ENCODE results near the gene HEPN1. TPM values are rescaled to one million over a fixed set of nuclear protein-coding genes. Genes with fewer than 3 reads are reported as not detected.

Gene HEPN1
- total RNA-seq, 1 donor from 2014 or later, result not detected

GRCh38 chr11:124890151-124890550 lies 28.9 kb upstream of the HEPN1 start:
- Mint-ChIP-seq H3K27me3 (peaks cover 14% of the 10 kb centered on the region), H3K27ac (no peak overlapping the region), H3K4me1 (no peaks in the 10 kb centered on the region), H3K36me3 (ENCODE audit: low read depth) (no peaks in the 10 kb centered on the region), H3K4me3 (no peak overlapping the region), H3K9me3 (no peaks in the 10 kb centered on the region)
- ChIA-PET CTCF (no interaction called here), POLR2A (no interaction called here)
- intact Hi-C loops (cut with micrococcal nuclease), result no loop called here
- TF ChIP-seq, protein P1, sequence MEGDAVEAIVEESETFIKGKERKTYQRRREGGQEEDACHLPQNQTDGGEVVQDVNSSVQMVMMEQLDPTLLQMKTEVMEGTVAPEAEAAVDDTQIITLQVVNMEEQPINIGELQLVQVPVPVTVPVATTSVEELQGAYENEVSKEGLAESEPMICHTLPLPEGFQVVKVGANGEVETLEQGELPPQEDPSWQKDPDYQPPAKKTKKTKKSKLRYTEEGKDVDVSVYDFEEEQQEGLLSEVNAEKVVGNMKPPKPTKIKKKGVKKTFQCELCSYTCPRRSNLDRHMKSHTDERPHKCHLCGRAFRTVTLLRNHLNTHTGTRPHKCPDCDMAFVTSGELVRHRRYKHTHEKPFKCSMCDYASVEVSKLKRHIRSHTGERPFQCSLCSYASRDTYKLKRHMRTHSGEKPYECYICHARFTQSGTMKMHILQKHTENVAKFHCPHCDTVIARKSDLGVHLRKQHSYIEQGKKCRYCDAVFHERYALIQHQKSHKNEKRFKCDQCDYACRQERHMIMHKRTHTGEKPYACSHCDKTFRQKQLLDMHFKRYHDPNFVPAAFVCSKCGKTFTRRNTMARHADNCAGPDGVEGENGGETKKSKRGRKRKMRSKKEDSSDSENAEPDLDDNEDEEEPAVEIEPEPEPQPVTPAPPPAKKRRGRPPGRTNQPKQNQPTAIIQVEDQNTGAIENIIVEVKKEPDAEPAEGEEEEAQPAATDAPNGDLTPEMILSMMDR (IDR thresholded peaks at IDR 0.05), result no peak
- no peak for ATAC-seq (ENCODE audit: low read depth)
- DNase-seq, result no peak

- TF ChIP-seq, protein P1 (IDR thresholded peaks at IDR 0.05), result no peak
- ChIA-PET POLR2A (no interaction called here), CTCF (no interaction called here)
Measured at GRCh38 chr11:124890683-124891372, 28.2 kb upstream of the HEPN1 start.

DNA sequence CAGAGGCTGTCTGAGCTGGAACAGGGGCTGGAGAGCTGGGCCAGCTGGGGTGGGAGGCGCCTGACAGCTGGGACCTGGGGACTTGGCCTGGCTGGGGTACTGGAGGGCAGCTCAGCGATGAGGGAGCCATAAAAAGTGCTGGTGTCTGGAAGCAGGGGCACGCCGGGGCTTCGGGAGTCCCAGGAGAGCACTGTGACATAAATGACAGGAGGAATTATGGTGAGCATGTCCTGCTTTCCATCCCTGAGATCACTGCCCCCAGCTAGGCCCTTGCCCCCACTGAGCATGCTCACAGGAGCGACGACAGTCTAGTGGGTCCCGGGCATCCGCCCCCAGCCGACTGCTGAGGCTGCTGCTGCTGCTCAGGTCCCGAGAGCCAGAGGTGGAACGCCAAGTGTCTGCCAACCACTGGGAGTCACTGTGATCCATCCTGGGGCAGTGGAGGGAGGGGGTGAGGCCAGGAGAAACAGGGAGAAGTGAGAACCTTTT lies 27.6 kb upstream of the HEPN1 start:
- TF ChIP-seq, protein P1 (IDR thresholded peaks at IDR 0.05), result no peak
- DNase-seq (no peak), ATAC-seq (ENCODE audit: low read depth) (no peak)
- CTCF ChIA-PET, result no interaction called here
- intact Hi-C loops (cut with micrococcal nuclease), result no loop called here
- no peaks in the 10 kb centered on the region for H3K9me3 Mint-ChIP-seq
- H3K4me3 Mint-ChIP-seq, result no peak overlapping the region
- H3K27ac Mint-ChIP-seq, result no peak overlapping the region
- H3K36me3 Mint-ChIP-seq (ENCODE audit: low read depth), result no peaks in the 10 kb centered on the region
- POLR2A ChIA-PET, result no interaction called here
- no peaks in the 10 kb centered on the region for H3K4me1 Mint-ChIP-seq
- H3K27me3 Mint-ChIP-seq, result peaks cover 6% of the 10 kb centered on the region

More at GRCh38 chr11:124890683-124891372, 28.2 kb upstream of the HEPN1 start:
- Mint-ChIP-seq H3K4me3 (no peak overlapping the region), H3K36me3 (ENCODE audit: low read depth) (no peaks in the 10 kb centered on the region), H3K27ac (no peak overlapping the region), H3K27me3 (peaks cover 7% of the 10 kb centered on the region), H3K9me3 (no peaks in the 10 kb centered on the region), H3K4me1 (no peaks in the 10 kb centered on the region)
- DNase-seq (no peak), ATAC-seq (ENCODE audit: low read depth) (no peak)
- intact Hi-C loops (cut with micrococcal nuclease), result no loop called here

- Mint-ChIP-seq H3K4me1 (no peaks in the 10 kb centered on the region), H3K4me3 (no peak overlapping the region), H3K27me3 (peaks cover 8% of the 10 kb centered on the region), H3K36me3 (ENCODE audit: low read depth) (no peaks in the 10 kb centered on the region), H3K27ac (no peak overlapping the region), H3K9me3 (no peaks in the 10 kb centered on the region)
- intact Hi-C loops (cut with micrococcal nuclease), result no loop called here
- TF ChIP-seq, protein P1 (IDR thresholded peaks at IDR 0.05), result no peak
- POLR2A ChIA-PET, result no interaction called here
- no peak for DNase-seq
- CTCF ChIA-PET, result no interaction called here
- ATAC-seq (ENCODE audit: low read depth), result no peak
Measured at GRCh38 chr11:124892146-124892545, 26.9 kb upstream of the HEPN1 start.

GRCh38 chr11:124892750-124893454 lies 26.1 kb upstream of the HEPN1 start:
- H3K36me3 Mint-ChIP-seq (ENCODE audit: low read depth), result no peaks in the 10 kb centered on the region
- POLR2A ChIA-PET, result no interaction called here
- H3K4me1 Mint-ChIP-seq, result no peaks in the 10 kb centered on the region
- DNase-seq (no peak), ATAC-seq (ENCODE audit: low read depth) (no peak)
- TF ChIP-seq, protein P1 (IDR thresholded peaks at IDR 0.05), result no peak
- intact Hi-C loops (cut with micrococcal nuclease), result no loop called here
- no peak overlapping the region for H3K27ac Mint-ChIP-seq
- peaks cover 8% of the 10 kb centered on the region for H3K27me3 Mint-ChIP-seq
- no peaks in the 10 kb centered on the region for H3K9me3 Mint-ChIP-seq
- H3K4me3 Mint-ChIP-seq, result no peak overlapping the region
- CTCF ChIA-PET, result no interaction called here
